ENCODE measurements around the gene UFSP2.
A peak's percentile ranks its signal among the peaks of the same experiment; 100 is the strongest.

UFSP2 gene

DNA sequence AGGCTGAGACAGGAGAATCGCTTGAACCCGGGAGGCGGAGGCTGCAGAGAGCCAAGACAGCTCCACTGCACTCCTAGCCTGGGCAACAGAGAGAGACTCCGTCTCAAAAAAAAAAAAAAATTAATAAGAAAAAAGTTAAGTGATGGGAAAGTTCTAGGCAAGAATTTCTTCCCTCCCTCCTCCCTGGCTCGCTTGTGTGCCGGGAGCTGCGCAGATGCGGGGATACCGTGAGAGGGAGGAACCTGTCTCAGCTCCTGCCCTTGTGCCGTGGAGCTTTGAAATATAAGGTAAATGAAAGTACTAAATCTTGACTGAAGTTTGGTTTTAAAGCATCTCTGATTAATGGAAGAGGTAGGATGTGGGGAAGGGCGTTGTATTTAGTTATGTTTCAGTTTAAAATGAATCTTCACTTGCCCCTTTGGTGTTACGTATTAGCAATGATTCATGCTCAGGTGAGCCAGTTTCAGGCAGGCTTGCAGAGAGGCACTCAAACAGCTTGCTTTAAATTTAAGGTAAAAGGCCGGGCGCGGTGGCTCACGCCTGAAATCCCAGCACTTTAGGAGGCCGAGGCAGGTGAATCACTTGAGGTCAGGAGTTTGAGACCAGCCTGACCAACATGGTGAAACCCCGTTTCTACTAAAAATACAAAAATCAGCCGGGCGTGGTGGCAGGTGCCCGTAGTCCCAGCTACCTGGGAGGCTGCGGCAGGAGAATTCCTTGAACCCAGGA, 1.4 kb upstream of the UFSP2 start:
- no peak for DNase-seq (ENCODE audit: low read depth)

DNA sequence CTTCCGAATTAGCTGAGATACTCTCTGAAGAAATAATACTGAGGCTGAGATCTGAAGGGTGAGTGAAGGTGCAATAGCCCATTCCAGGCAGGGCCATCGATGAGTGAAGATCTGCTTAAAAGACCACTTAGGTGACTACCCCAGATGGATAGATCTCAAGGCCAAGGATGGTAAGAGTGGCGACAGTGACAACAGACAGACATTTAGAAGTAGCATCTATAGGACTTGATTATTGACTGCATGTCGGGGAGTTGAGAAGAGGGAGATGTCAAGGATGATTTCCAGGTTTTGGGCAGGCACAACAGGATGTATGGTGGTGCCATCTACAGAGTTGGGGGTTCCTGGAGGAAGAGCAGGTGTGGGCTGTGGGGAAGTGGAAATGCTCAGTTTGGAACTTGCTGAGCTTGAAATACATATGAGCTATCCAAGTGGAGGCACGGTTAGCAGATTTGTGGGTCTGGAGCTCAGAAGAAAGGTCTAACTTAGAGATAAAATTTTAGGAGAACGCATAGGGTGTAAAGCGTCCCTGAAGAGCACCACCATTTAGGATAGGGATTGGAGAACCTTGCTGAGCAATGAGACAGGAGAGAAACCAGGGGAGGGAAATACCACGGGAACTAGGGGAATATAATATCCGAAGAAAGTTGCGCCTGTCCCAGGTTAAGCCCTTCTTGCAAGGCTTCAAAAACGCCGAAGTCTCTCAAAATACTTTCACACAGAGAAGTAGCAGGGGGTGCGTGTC, 688 bp downstream of the UFSP2 start:
- no peak for DNase-seq (ENCODE audit: low read depth)

DNA sequence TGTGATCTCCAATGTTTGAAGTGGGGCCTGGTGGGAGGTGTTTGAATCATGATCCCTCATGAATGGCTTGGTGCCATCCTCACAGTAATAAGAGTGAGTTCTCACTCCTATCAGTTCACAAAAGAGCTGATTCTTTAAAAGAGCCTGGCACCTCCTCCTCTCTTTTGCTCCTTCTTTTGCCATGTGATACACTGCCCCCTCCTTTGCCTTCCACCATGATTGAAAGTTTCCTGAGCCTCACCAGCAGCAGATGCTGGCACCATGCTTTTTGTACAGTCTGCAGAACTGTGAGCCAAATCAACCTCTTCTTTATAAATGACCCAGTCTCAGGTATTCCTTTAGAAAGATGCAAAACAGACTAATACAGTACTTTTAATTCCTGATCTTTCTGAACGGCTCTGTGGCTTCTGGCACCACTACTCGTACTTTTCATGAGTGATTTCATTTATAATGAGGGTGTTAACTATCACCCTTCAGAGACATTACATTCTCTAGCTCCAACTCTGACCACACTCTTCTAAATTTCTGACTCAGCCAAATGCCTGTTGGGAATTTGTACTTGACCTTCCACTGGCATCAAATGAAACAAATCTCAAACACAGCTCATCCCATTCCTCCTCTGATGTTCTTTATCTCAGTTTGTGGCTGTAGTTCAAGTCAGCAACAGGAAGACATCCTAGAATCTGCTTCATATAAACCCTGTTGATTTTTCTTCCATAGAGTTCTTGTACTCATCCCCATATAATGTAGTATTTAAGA, 4.2 kb downstream of the UFSP2 start:
- no peak for DNase-seq (ENCODE audit: low read depth)

DNA sequence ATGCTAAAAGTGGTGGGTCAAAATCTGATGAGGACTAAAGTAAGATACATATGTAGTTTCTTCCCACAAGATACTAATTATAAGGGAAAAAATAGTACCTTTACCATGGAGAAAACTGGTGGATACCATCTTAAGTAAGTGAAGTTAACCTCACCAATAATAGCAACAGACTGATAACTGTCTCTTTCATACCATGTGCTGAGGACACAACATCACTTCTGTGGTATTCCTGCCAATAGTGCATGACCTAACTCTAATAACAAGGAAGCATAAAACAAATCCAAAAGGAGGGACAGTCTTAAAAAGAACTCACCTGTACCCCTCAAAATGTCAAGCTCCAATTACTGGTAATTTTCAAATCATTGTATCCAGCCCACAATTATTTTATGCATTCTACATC, 8.8 kb downstream of the UFSP2 start:
- no peak for DNase-seq (ENCODE audit: low read depth)

DNA sequence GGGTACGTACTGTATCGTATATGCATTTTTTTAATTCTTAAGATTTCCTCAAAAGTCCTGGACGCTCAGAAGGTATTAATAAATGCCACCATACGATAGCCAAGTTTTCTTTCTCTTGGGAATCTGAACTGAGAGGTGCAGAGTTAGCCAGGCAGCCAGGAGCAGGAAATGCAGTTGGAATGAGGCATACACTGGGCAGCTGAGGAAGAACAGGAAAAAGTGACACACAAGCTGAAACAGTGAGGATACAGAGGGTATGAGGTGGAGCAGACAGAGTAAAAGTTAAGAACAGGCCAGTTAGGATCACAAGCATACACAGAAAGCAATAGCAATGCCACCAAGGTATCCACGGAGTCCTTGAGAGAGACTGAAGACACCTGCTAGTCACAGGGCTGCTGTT, 13.4 kb downstream of the UFSP2 start:
- no peak for DNase-seq (ENCODE audit: low read depth)

DNA sequence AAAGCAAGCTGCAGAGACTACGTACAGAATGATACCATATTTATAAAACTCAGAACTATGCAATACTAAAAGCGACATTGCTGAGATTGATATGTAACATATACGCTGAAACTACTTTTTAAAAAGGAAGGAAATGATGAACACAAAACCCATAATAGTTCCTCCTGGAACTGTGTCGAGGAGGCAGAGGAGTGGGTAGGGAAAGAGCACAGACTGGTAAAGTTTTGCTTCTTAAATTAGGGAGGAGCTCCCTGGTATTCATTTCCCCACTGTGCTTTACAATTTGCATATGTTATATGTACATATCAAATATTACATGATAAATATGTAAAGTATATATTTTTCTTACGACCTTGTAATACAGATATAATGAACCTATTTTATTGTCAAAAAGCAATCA, 13.9 kb downstream of the UFSP2 start:
- DNase-seq (ENCODE audit: low read depth), result no peak

DNA sequence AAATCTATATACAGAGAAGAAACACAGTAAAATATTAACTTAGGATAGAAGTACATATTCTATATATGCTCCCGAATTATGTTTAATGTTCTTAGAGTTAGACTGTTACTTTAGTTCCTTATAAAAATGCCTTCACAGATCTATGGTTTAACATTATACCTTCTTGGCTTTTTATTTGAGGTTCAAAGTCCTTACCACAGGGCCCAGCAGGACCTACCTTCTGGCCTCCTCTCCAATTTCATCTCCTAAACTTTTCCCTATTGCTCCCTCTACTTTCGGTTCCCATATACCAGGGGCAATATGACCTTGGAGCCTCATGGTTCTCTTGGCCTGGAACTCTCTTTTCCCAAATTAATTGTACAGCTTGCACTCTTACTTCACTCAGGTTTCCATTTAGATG, 17.3 kb downstream of the UFSP2 start:
- no peak for DNase-seq (ENCODE audit: low read depth)

DNA sequence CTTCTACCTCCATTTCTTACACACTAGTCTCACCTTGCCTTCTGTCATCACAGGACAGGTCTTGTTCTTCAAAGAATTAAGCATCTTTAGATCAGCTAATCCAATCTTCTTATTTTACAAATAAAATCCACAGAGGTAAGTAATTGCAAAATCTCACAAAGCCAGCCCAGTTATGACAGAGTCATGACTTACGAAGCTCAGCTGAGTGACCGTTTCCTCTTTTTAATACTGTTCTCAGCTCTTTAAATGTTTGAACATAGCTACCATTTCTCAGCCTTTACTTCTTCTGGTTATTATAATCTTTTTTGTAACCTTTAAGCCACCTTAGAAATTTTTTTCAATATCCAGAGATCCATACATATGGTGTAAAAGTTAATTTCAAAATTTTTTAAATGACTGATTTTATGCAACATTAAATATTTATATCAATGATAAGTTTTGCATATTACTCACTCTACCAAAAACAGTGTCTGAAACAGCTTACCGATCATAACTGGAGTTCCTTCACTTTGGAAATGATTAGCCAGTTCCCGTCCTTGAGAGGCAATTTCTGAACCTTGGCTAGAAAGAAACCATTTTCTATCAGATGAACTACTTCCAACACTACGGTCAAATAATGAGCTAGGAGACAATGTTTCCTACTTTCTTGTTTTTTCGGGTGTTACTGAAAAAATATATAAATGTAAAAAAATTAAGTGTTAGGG, 20.3 kb downstream of the UFSP2 start:
- no peak for DNase-seq (ENCODE audit: low read depth)

DNA sequence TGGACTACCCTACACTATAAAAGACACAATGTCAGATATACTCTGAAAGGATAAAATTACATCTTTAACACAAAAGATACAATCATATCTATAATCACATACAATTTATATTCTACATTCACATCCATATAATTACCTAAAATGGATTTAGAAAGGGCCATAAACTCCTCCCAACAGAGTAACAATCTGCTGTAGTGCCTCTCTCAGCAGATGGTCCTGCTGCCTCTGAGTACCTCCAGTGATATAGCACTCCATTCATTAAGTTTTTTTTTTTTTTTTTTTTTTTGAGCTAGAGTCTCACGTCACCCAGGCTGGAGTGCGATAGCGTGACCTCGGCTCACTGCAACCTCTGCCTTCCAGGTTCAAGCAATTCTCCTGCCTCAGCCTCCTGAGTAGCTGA, 21.7 kb downstream of the UFSP2 start:
- DNase-seq (ENCODE audit: low read depth), result no peak

DNA sequence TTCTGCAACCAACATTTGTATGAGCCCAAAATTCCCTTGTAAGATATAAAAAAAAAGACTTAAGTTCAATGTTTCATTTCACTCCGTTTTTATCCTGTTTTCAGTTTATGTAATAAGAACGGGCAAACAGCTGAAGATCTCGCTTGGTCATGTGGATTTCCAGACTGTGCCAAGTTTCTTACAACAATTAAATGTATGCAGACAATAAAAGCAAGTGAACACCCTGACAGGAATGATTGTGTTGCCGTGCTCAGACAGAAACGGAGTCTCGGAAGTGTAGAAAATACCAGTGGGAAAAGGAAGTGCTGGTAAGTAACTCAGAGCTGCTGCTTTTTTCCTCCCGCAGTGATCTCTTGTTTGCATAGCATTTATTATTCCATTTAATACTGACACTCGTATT, 26.3 kb downstream of the UFSP2 start:
- no peak for DNase-seq (ENCODE audit: low read depth)

DNA sequence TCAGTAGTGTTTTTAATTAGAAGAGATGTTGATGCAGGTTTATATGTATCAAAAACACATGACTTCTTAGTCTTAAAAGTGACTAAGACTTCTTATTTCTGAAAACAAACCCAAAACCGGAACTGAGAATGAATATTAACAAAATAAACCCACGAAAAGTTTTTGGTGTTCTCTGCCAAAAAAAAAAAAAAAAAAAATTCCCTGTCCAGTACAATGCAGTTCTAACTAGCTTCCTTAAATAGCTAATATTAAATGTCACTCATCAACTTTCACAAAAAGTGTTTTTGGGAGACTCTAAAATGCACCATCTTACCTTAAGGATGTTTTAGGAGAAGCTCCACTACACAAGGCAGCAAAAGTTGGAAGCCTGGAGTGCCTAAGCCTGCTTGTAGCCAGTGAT, 27.1 kb downstream of the UFSP2 start:
- no peak for DNase-seq (ENCODE audit: low read depth)

DNA sequence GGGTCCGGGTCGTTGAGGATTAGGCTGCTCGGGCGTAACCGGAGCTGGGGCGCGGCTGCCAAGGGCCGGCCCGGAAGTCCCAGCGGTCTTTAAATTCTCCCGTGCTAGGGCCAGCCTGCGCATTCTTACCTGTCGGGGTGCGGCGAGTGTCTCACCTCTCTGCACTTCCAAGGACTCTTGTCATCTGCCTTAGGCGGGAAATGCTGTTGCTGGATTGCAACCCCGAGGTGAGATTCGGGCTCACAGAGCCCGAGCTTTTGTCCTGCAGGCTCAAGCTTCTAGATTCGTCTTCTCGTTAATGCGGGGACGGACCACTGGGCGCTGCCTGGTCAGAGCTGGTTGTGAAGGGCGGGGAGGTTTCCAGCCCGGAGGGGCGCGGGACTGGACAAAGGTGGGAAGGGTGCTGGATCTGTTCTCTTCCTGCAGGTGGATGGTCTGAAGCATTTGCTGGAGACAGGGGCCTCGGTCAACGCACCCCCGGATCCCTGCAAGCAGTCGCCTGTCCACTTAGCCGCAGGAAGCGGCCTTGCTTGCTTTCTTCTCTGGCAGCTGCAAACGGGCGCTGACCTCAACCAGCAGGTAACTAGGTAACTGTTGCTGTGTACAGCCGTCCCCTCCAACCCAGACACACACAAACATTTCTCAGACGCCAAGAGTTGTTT, 28.9 kb downstream of the UFSP2 start, which contains the start of gene ANKRD37:
Gene ANKRD37 (plus strand): TSS at position 118 of the 662 bp plus-strand sequence. CDS start 83 bp downstream, at position 201.
- DNase-seq (ENCODE audit: low read depth), result no peak

DNA sequence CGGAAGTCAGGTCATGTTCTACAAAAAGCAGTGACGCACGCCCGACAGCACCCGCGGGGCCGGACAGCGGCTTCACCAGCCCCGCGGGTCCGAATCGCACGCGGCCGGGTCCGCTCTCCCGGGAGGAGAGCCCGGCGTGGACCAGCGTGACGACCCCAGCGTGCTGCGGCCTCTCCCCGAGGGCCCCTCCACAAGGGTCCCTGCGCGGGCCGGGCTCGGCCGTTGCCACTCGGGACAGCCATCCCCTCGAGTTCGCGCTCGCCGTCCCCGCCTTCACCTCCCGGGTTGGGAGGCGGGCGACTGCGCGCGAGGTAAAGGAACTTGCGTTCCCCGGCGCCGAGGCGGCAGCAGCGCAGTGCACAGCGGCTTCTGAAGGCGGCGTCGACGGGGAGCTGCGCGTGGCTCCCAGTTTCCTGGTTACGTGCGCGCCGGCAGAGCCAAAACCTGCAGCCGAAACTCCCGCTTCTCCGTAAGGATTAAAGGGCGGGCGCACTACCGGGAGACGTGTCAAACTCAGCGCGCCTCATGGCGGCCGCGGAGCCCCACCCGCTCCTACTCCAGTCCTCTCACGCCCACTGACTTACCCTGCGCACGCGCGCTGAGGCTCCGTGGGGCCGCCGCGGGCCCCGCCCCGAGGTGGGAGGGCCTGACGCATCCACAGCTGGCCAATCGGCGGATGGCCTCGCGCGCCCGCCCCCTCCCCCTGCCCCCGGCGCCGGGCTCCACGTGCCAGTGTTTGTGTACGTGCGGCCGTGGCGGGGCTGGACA, 29.6 kb downstream of the UFSP2 start:
- peak; percentile 93 for DNase-seq (ENCODE audit: low read depth)

DNA sequence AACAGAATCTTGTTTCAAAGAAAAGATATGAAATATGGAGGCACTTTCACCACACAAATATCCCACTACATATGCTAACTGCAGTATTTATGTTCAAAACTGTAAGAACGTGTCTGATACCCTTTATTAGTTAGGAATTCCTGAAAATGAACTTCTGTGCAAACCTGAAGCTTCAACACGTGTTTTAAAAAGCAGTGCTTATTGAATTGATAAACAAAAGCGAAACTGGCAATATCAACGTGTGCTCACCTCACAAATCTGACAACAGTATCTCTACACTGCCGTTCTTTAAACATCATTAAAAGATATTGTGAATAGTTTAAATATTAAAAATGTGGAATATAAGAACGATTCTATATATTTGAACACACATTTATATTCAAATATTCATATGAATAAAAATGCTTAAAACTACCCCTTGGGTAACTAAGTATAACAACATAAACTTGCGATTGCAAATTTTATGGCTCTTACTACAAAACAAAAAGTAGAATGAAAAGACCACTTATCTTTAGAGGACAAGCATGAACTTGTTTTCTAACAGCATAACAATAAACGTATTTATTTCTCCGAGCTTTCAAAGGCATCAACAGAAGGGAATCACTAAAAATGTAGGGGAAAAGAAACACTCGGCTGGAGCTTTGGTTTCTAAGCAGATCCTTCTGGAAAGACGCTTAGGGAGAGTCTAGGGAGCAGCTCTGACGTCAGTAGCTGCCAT, 30.4 kb downstream of the UFSP2 start, which contains the start of gene LRP2BP:
Gene LRP2BP (minus strand): TSS at position 687 of the 718 bp plus-strand sequence. CDS start 17,738 bp downstream, outside the sequence.
- no peak for DNase-seq (ENCODE audit: low read depth)

DNA sequence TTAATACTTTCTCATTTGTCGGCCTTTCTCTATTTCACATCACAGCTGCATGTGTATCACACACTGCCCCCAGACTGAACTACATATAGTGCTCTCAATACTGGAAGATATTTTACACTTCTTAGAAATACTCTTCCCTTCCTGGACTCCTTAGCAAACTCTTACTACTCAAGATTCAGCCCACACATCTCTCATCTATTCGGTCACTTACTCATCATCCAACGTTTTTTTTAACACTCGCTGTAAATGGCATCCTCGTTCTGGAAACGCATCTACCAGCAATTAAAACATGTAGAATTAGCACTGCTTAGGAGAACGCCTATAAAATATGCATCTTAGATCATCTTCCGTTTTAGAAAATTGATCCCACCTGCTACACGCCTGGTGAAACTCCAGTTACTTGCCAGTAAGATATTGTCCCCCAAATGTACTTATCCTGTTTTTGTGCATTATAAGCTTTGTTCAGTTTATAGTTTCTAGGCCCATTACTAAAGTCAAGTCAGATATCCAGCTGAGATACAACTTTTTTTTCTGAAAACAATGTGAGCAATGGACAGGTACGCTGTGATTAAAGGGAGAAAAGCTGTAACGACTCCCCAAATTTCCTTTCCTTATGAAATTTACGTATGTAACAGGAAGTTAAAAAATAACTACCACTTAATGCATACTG, 31.1 kb downstream of the UFSP2 start:
- no peak for DNase-seq (ENCODE audit: low read depth)

DNA sequence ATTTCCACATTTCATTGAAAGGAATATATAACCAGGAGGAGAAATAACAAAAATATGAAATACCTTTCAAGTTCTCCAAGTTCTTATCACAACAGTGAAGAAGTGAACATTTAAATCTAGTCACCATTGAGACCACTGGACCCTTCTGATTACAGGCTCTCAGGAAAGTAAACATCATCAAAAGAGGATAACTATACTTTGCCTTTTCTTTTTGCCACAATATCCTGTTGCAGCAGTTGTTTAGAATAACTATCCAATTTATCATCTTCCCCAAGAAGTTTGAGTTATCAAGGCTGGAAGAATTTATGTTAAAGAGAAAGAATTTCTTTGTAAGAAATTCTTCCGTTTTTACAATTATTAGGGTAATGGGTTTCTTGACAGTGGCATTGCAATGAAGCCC, 33.6 kb downstream of the UFSP2 start:
- no peak for DNase-seq (ENCODE audit: low read depth)

DNA sequence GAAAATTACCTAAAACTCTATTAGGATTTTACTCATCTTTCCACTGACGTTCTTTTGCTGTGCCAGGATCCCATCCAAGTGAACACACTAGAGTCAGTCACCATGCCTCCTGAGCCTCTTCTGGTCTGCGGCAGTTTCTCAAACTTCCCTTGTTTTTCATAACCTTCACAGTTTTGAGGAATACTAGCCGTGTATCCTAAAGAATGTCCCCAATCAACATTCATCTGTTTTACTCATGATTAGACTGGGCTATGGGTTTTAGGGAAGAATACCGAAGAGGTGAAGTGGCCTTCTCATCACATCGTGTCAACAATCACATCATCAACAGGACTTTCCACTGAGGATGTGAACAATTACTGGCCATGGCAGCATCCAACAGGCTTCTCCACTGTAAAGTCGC, 34.8 kb downstream of the UFSP2 start:
- no peak for DNase-seq (ENCODE audit: low read depth)

DNA sequence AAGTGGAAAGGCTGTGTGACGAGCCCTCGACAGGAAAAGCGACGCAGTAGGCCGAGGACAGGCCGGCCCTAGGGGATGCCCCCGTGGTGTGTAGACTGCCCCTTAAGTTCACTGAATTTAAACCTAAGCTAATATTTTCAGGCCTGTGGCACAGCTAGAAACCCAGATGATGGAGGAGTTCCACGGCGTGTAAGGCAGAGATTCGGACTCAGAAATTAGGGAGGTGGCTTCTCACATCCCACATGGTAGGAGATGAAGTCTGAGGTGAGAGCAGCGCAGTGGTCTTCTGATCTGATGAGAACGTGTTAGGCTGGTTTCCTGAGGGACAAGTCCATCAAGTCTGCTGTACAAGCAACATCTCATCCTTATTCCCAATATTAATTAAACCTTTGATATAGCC, 37.8 kb downstream of the UFSP2 start:
- DNase-seq (ENCODE audit: low read depth), result no peak

DNA sequence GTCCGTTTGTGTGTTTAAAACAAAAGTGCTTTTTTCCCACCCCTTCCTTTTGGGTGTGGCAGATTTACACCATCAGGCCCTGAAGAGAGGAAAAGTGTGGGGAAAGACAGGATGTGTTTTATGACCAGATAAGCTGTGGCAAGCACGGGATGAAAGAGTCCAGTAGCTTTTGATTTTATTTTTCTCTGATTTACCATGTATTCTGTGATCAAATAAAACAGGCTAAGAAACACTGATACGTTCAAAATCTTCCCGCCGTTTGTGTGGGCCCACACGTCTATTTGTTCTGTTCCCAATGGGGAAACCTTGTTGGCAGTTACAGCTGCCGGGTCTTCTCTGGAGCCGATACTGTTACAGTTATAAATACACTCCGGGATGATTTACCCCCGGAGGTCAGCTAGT, 40.8 kb downstream of the UFSP2 start:
- no peak for DNase-seq (ENCODE audit: low read depth)

All from T follicular helper cell (primary cell).